HFF-Myc (cell line): ENCODE data around the gene SHROOM3.
A peak's percentile ranks its signal among the peaks of the same experiment; 100 is the strongest.

Experiments used
- DNase-seq: peaks from one replicate; pipeline ENCODE4 v3.0.0-alpha.2; 2011; ENCODE audit warnings: low read depth; ENCODE audit errors: extremely low read depth
- H3K4me3 ChIP-seq: replicated peaks from 2 replicates; pipeline ENCODE4 v1.5.1; 2011; ENCODE audit warnings: low read depth, mild to moderate bottlenecking, control low read depth, low read length
- CTCF ChIP-seq: IDR thresholded peaks from 2 replicates; pipeline ENCODE4 v1.5.1; 2012; ENCODE audit warnings: mild to moderate bottlenecking, low read depth, low read length, control low read depth; ENCODE audit errors: missing control alignments

The SHROOM3 gene

GRCh38 chr4:76624931-76625715 is 190.1 kb downstream of the SHROOM3 start:
- H3K4me3 ChIP-seq: no peak overlapping the region
- no peak for DNase-seq
- TF ChIP-seq CTCF: no peak

GRCh38 chr4:76626686-76627465 is 191.8 kb downstream of the SHROOM3 start:
- H3K4me3 ChIP-seq: no peak overlapping the region
- peak; percentile 48 for TF ChIP-seq CTCF
- no peak for DNase-seq

- no peak for DNase-seq
- no peak overlapping the region for H3K4me3 ChIP-seq
- no peak for TF ChIP-seq CTCF
These were observed 193.2 kb downstream of the SHROOM3 start for GRCh38 chr4:76628251-76628650.

- H3K4me3 ChIP-seq: no peak overlapping the region
- no peak for TF ChIP-seq CTCF
- no peak for DNase-seq
These were observed 195.7 kb downstream of the SHROOM3 start for GRCh38 chr4:76630741-76631140.

GRCh38 chr4:76634220-76634619 is 199.2 kb downstream of the SHROOM3 start:
- TF ChIP-seq CTCF: no peak
- DNase-seq: no peak
- no peak overlapping the region for H3K4me3 ChIP-seq

GRCh38 chr4:76637712-76638361 is 202.8 kb downstream of the SHROOM3 start:
- H3K4me3 ChIP-seq: no peak overlapping the region
- TF ChIP-seq CTCF: no peak
- no peak for DNase-seq
